Subcutaneous abdominal adipose tissue (tissue), 5 donors: Measurements from ENCODE around the gene SIPA1L3.

Experiments
- H3K27ac ChIP-seq: one replicate; pipeline ENCODE4 v1.7.0; 2013; ENCODE audit warnings: low read depth, mild to moderate bottlenecking, inconsistent platforms, low read length, moderate library complexity
- H3K27me3 ChIP-seq, 5 donors: one replicate each; pipeline ENCODE4 v1.7.0; 2013; ENCODE audit warnings: low read length in 5 of 5, inconsistent platforms in 1 of 5; ENCODE audit not compliant: control insufficient read depth in 5 of 5, insufficient read depth in 4 of 5
- H3K36me3 ChIP-seq, 5 donors: one replicate each; pipeline ENCODE4 v1.7.0; 2013; ENCODE audit warnings: low read length in 5 of 5; ENCODE audit not compliant: control insufficient read depth in 5 of 5, insufficient read depth in 5 of 5
- H3K4me1 ChIP-seq, 5 donors: one replicate each; pipeline ENCODE4 v1.7.0; 2013; ENCODE audit warnings: low read length in 5 of 5, mild to moderate bottlenecking in 3 of 5, moderate library complexity in 1 of 5; ENCODE audit not compliant: control insufficient read depth in 5 of 5, insufficient read depth in 5 of 5
- H3K4me3 ChIP-seq, 5 donors: one replicate each; pipeline ENCODE4 v1.7.0; 2013; ENCODE audit warnings: low read length in 5 of 5, low read depth in 1 of 5
- H3K9ac ChIP-seq, 5 donors: one replicate each; pipeline ENCODE4 v1.7.0; 2013; ENCODE audit warnings: low read length in 5 of 5, mild to moderate bottlenecking in 4 of 5, moderate library complexity in 3 of 5
- H3K9me3 ChIP-seq, 5 donors: one replicate each; pipeline ENCODE4 v1.7.0; 2013; ENCODE audit warnings: low read length in 5 of 5; ENCODE audit not compliant: control insufficient read depth in 5 of 5
- donor health status: healthy.
- donor health status: healthy.
- donor health status: healthy.
- donor health status: healthy.
- donor health status: healthy.

The SIPA1L3 gene

DNA sequence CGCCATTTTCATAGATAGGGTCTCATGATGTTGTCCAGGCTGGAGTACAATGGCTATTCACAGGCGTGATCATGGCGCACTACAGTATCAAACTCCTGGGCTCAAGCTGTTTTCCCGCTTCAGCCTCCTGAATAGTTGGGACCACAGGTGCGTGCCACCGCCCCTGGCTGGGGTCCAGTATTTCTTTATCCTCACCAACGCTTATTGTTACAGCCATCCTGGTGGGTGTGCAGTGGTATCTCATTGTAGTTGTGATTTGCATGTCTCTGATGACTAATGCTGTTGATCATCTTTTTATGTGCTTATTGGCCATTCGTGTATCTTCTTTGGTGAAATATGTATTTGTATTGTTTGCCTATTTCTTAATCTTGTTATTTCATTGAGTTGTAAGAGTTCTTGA lies 49.0 kb downstream of the SIPA1L3 start:
- Histone ChIP-seq H3K36me3 (no peaks in the 10 kb centered on the region), H3K9ac (no peak overlapping the region), H3K27me3 (no peaks in the 10 kb centered on the region), H3K4me1 (peaks cover 0 to 3% (median 0%) of the 10 kb centered on the region in 5 donors), H3K9me3 (no peaks in the 10 kb centered on the region), H3K27ac (no peak overlapping the region), H3K4me3 (no peak overlapping the region)

- Histone ChIP-seq H3K9me3 (no peaks in the 10 kb centered on the region), H3K4me1 (peaks cover 0 to 3% (median 0%) of the 10 kb centered on the region in 5 donors), H3K4me3 (no peak overlapping the region), H3K9ac (no peak overlapping the region), H3K36me3 (no peaks in the 10 kb centered on the region), H3K27ac (no peak overlapping the region), H3K27me3 (no peaks in the 10 kb centered on the region)
Observed at GRCh38 chr19:37957176-37957575, 50.2 kb downstream of the SIPA1L3 start.

DNA sequence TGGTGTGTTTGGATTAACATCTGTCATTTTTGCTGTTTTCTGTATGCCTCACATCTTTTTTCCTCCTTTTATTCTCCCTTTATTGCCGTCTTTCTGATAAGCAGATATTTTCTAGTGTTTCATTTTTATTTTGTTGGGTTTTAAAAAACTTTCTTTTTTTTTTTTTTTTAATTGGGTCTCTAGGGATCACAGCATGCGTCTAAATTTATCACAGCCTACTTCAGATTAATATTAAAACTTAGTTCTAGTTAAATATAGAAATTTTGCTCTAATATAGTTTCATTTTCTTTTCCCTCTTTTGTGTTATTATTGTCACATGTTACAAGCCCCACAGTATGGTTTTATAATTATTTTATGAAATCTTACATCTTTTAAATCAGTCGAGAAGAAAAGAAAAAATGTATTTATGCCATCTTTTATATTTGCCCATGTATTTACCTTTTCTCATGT lies 52.7 kb downstream of the SIPA1L3 start:
- peaks cover 0 to 11% (median 0%) of the 10 kb centered on the region in 5 donors for H3K4me1 ChIP-seq
- H3K9ac ChIP-seq: no peak overlapping the region
- no peaks in the 10 kb centered on the region for H3K36me3 ChIP-seq
- no peaks in the 10 kb centered on the region for H3K27me3 ChIP-seq
- H3K27ac ChIP-seq: no peak overlapping the region
- H3K9me3 ChIP-seq: no peaks in the 10 kb centered on the region
- no peak overlapping the region for H3K4me3 ChIP-seq

GRCh38 chr19:37961198-37961597 lies 54.2 kb downstream of the SIPA1L3 start:
- Histone ChIP-seq H3K4me3 (no peak overlapping the region), H3K9me3 (no peaks in the 10 kb centered on the region), H3K27me3 (no peaks in the 10 kb centered on the region), H3K9ac (no peak overlapping the region), H3K36me3 (no peaks in the 10 kb centered on the region), H3K4me1 (peaks cover 0 to 11% (median 0%) of the 10 kb centered on the region in 5 donors), H3K27ac (no peak overlapping the region)

- no peak overlapping the region for H3K4me3 ChIP-seq
- no peaks in the 10 kb centered on the region for H3K36me3 ChIP-seq
- H3K4me1 ChIP-seq: peaks cover 0 to 11% (median 0%) of the 10 kb centered on the region in 5 donors
- H3K9me3 ChIP-seq: no peaks in the 10 kb centered on the region
- H3K9ac ChIP-seq: no peak overlapping the region
- no peak overlapping the region for H3K27ac ChIP-seq
- no peaks in the 10 kb centered on the region for H3K27me3 ChIP-seq
Observed at GRCh38 chr19:37963190-37963936, 56.4 kb downstream of the SIPA1L3 start.

- no peak overlapping the region for H3K27ac ChIP-seq
Observed at GRCh38 chr19:37964109-37964508, 57.1 kb downstream of the SIPA1L3 start.

GRCh38 chr19:37966211-37966661 lies 59.2 kb downstream of the SIPA1L3 start:
- H3K9me3 ChIP-seq: peaks cover 6 to 13% (median 9%) of the 10 kb centered on the region in 5 donors
- peaks cover 0 to 5% (median 0%) of the 10 kb centered on the region in 5 donors for H3K36me3 ChIP-seq
- H3K4me3 ChIP-seq: no peak overlapping the region
- H3K9ac ChIP-seq: peak overlapping the region in 1 of 5 donors; percentile 48
- H3K4me1 ChIP-seq: peaks cover 0 to 8% (median 0%) of the 10 kb centered on the region in 5 donors
- no peaks in the 10 kb centered on the region for H3K27me3 ChIP-seq
- no peak overlapping the region for H3K27ac ChIP-seq

More at GRCh38 chr19:37964109-37964508, 57.1 kb downstream of the SIPA1L3 start:
- Histone ChIP-seq H3K4me1 (peaks cover 0 to 11% (median 0%) of the 10 kb centered on the region in 5 donors), H3K9ac (no peak overlapping the region), H3K9me3 (no peaks in the 10 kb centered on the region), H3K36me3 (no peaks in the 10 kb centered on the region), H3K27me3 (no peaks in the 10 kb centered on the region), H3K4me3 (no peak overlapping the region)

GRCh38 chr19:37966662-37967231 lies 59.7 kb downstream of the SIPA1L3 start:
- H3K36me3 ChIP-seq: peaks cover 0 to 5% (median 0%) of the 10 kb centered on the region in 5 donors
- peaks cover 6 to 13% (median 9%) of the 10 kb centered on the region in 5 donors for H3K9me3 ChIP-seq
- no peak overlapping the region for H3K27ac ChIP-seq
- peaks cover 0 to 8% (median 0%) of the 10 kb centered on the region in 5 donors for H3K4me1 ChIP-seq
- H3K9ac ChIP-seq: peak overlapping the region in 1 of 5 donors; percentile 48
- H3K27me3 ChIP-seq: no peaks in the 10 kb centered on the region
- no peak overlapping the region for H3K4me3 ChIP-seq

GRCh38 chr19:37969695-37970094 lies 62.7 kb downstream of the SIPA1L3 start:
- Histone ChIP-seq H3K4me1 (no peaks in the 10 kb centered on the region), H3K4me3 (no peak overlapping the region), H3K27ac (no peak overlapping the region), H3K36me3 (peaks cover 0 to 5% (median 0%) of the 10 kb centered on the region in 5 donors), H3K27me3 (no peaks in the 10 kb centered on the region), H3K9me3 (peaks cover 6 to 13% (median 10%) of the 10 kb centered on the region in 5 donors), H3K9ac (no peak overlapping the region)

- Histone ChIP-seq H3K36me3 (peaks cover 0 to 5% (median 0%) of the 10 kb centered on the region in 5 donors), H3K9ac (no peak overlapping the region), H3K9me3 (peaks cover 6 to 13% (median 10%) of the 10 kb centered on the region in 5 donors), H3K4me1 (no peaks in the 10 kb centered on the region), H3K27ac (no peak overlapping the region), H3K27me3 (no peaks in the 10 kb centered on the region), H3K4me3 (peak overlapping the region in 1 of 5 donors; percentile 29)
Observed at GRCh38 chr19:37970699-37971098, 63.7 kb downstream of the SIPA1L3 start.
